SHP77 (cell line): ENCODE data around the gene ALDH1A1.
"Not testable (repeated sequence)": the region's sequence is repeated elsewhere in the genome, so short reads cannot be mapped to it uniquely, and the experiment has no call there.

Source experiments
- DNase-seq, 2 experiments: peaks; one replicate each; lab custom pipeline; 2025; lab: John Stamatoyannopoulos, UW

The ALDH1A1 gene

DNA sequence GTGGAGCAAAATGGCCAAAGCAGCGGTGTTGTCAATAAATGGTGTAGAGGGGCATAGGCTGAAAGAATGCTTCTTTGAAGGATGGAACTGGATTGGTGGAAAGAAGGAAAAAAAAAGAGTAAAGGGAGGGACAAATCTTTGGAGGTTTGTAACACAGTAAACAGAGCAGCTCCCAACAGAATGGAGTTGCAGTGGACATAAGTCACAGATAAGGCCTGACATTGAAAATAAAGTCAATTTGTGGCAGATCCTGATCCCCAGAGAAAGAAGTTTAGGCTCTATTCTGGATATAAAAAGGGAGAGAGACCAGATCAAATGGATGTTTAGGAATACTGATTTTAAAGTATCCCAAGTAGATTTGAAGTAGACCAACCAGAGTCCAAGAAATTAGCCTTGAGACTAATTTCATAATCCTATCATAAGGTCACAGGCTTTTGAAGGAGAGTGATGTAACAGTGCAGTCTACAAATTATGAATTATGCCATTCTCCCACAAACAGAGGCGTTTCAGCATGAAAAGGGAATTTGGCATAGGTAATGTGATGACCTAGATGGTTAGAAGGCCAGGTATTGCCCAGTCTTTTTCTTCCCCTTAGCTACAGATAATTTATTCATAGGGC, 8.9 kb downstream of the ALDH1A1 start:
- DNase-seq = no peak

DNA sequence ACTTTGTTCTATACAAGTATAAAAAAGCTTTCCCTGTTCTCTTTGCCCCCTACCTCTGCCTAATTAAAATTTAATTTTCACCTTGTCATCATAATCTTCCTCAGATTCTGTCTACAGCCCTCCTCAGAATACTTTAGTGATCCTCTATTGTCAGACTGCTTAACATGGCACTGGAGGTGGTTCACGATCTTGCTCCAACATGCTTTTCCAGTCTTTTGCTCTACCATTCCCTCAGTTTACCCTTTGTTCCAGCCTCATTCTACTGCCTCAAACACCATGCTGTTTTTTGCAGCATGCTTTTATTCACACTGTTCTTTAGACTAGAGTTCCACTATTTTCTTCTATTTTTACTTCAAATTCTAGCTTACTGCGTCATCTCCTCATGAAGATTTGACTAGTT, 10.4 kb downstream of the ALDH1A1 start:
- no peak for DNase-seq

DNA sequence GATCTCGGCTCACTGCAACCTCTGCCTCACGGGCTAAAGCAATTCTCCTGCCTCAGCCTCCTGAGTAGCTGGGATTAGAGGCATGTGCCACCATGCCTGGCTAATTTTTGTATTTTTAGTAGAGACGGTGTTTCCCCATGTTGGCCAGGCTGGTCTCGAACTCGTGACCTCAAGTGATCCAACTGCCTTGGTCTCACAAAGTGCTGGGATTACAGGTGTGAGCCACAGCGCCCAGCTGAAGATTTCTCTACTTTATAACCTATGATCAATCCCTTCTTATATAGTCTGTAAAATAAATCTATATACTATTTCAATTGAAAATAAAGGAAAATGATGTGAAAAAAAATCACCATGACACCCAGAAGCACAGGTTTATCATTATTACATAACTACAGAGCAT, 13.3 kb downstream of the ALDH1A1 start:
- not testable (repeated sequence) for DNase-seq

DNA sequence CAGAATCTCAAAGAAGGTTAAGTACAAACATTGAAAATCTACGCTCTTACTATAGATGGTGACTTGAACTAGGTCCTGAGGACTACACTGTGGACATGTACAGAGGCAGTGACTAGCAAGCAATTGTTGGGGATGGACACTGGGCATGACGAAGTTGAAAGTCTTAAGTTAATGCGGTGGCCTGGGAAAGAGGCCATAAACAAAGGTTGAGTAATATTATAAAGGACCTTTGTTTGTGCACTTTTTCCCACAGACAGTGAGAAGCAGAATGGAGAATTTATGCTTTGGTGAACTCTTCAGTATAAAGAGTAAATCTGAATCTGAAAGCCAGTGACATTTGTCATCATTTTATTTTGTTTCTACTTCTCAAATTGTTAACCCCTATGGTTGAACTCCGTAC, 15.3 kb downstream of the ALDH1A1 start:
- DNase-seq = no peak

DNA sequence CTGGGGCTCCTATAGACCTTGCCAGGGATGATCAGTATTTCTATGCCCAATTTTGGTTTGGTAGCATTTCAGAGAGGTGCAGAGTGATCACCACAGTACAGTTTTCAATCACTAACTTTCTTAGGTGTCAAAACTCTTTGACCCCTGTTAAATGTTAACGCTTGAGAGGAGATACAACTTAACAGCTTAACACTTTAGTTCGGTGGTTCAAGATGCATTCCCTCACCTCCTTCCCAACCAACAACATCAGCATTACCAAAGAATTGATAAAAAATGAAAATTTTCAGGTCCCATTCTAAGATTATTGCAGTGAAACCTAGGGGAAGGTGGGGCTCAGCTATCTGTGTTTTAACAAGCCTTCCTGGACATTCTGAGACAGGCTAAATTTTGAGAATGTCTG, 16.2 kb downstream of the ALDH1A1 start:
- no peak for DNase-seq

DNA sequence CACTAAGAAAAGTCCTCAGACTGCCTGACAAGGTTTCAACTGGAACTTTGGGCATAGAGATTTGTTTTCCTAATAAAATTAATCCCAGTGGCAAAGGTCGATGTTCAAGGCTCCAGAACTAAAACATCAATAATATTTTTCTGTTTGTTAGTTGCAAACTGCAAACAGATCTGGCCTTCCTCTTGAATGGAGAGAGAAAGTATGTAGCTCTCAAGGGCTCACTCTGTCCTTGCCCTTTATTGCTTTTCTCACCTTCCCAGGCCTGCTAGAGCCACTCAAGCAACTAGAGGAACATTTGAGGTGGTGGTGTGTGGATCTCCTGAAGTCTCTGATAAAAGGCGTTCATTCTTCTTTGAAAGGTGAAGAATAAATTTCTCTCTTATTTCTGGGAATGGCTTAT, 16.6 kb downstream of the ALDH1A1 start:
- DNase-seq = no peak

DNA sequence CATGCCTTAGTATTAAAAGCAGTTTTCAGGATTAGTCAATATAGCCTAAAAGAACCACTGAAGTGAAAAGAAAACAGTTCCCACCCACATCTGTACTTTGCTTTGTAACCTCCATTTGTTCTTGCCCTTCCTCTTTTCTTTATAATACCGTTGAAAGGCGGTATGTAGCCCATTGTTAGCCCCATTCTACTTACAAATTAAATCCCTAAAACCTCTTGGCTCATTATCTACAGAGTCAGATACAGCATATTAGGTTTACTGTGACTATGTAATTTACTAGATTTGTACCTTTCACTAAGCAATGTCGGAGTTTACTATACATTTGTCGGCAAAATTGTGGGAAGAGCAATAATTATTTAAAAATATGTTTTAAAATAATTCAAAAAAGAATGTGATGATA, 17.3 kb downstream of the ALDH1A1 start:
- no peak for DNase-seq

DNA sequence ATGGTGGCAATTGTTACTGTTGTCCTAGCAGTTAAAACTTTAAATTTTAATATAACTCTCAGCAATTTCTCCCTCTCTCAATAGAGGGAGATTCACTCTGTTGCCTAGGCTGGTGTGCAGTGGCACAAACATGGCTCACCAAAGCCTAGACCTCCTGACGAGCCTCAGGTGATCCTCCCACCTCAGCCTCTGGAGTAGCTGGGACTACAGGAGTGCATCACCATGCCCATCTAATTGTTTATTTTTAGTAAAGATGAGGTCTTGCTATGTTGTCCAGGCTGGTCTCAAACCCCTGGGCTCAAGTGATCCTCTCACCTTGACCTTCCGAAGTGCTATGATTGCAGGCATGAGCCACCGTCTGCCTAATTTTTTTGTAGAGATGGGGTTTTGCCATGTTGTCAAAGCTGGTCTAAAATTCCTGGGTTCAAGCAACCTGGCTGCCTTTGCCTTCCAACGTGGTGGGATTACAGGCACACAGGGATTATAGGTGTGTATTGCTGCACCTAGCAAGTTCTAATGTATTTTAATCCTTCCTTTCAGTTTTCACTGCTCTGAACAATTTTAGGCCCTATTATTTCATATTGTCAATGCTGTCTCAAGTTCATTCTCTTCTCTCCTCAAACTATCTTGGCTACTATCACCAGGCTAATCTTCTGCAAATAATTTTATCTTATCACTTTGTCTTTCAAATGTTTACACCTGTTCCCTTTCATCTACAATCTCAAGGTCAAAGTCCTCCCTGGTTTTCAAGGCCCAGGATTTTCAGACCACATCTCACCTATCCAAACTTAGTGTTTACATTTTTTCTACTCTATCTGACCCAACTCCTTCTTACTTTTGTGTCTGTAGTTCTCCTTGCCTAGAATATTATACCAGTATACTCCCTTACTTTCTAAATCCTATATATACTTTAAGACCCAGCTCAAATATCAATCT, 18.9 kb downstream of the ALDH1A1 start:
- no peak for DNase-seq

DNA sequence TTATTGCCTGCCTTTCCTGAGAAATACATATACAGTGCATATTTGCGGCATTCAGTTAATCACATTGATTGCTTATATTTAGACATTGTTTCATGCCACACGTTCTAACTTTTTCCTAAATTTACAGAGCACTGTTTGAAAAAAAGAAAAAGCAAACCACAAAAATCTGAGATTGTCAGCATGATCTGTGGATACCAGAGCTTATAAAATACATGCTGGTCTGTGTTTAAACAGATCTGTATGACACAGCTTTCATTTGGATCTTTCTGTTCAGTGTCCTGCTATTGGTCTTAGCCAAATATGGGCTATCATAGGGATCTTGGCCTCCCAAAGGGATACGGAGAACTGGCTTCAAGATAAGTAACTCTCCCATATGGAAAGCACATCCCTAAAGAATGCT, 20.2 kb downstream of the ALDH1A1 start:
- DNase-seq = no peak

DNA sequence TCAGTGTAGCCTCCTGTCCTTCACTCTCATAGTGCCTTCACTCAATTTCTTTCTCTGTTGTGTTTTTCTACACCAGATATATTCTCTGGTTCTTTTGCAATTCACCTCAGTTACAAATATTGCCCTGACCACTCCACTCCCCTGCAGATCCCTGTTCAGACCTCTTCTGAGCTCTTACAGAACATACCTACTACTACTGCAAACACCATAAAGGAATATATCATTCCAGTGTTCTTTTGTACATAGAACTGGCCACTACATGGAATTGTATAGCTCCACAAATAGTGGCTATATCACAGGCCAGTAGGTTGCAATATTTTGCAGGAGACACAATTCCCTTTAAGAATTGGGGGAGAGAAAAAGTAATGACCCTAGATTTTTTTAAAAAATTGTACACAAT, 21.0 kb downstream of the ALDH1A1 start:
- no peak for DNase-seq

DNA sequence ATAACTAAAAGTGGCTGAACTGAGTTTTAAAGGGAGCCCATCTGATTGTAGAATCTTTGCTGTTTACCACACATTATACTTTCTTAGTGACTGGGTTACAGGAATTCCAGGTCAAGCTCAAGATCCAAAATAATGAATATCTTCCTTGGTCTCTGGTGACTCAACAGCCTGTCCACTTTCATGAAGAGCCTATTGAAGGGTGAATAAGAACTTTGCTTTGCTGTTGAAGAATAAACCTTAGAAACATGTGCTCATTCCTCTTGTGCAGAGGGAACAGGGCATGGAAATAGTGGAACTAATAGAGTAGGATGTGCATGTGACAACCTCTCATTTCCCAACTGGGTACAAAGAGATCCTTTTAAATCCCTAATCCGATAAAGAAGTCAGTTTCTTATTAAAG, 21.4 kb downstream of the ALDH1A1 start:
- no peak for DNase-seq

DNA sequence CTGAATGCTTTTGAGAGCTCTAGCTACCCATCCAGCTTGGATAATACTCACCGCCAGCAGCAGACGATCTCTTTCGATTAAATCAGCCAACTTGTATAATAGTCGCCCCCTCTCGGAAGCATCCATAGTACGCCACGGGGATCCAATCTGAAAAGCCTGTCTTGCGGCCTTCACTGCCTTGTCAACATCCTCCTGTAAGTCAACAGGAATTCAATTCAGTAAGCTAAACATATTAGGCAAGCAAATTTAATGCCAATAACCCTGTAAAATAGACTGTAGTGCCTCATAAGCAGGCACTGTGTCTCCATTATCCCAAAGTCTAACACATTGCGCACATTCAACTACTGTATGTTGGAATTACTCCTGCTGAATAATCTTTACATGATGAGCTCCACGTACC, 22.0 kb downstream of the ALDH1A1 start:
- no peak for DNase-seq

DNA sequence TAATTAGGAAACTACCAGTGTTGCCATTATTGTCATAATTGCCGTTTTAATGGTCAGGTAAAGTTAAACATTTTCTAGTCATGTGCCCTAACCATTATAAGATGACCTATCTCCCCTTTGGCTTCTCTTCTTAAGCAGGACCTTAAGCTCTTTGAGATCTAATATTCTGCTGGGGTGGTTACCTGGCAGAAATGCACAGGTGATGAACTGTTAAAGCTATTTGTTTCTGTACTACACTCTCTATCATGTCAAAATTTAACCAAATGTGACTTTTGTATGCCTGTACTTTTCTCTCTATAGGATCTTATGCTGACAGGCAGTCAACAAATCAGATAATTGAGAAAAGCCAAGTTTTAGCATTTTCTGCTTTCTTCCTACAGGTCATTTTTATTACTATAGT, 23.3 kb downstream of the ALDH1A1 start:
- no peak for DNase-seq

DNA sequence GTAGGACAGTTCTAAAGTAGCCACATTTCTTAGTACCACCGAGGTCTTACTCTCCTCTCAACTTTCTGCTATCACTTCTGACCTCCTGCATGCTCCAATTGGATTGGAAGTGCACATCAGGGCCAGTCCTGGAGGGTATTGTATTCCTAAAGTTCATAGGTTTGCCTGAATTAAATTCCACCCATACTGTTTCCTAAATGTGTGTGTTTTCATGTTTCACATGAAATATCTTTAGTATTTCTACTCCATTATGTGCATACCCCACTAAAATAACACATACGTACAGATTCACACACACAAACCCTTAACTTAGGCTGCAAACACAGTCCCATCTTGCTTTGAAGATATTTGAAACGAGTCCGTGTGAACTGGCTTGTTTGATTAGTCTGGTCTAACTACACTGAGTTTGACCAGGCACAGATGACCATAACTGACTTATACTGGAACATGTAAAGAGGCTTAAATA, 24.8 kb downstream of the ALDH1A1 start:
- DNase-seq = no peak

DNA sequence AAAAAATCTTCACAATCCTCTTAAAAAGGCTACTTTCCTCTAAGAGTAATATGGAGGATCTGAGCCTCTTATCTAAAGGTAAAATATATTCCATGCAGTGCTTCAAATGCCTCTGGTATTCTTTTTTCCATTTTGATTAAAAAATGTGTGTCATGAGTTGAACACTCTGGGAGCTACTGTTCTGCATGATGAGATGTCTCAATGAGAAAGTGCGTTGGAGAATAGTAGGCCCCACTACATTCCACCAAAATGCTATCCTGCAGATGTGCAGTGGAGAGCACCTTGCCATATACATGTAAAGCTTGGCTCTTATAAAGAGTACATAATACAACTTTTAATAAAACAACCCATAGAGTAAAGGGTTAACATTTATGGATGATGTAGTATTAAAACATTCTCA, 26.3 kb downstream of the ALDH1A1 start:
- DNase-seq = no peak

DNA sequence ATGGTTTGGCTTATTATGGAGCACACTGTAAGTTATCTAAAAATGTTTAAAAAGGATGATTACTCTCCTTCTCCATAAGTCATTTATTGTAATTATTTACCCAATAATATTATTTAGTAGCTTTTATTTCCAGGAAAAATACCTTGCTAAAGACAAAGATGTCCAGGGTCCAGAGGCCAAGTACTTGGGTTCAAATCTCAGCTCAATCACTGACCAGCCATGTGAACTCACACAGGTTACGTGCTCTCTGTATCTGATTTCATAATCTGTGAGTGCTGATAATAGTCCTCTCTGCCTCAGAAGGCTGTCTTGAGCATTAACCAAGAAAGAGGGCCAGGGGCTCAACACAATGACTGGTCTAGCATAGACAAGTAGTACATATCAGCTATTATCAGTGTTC, 27.0 kb downstream of the ALDH1A1 start:
- DNase-seq = no peak

DNA sequence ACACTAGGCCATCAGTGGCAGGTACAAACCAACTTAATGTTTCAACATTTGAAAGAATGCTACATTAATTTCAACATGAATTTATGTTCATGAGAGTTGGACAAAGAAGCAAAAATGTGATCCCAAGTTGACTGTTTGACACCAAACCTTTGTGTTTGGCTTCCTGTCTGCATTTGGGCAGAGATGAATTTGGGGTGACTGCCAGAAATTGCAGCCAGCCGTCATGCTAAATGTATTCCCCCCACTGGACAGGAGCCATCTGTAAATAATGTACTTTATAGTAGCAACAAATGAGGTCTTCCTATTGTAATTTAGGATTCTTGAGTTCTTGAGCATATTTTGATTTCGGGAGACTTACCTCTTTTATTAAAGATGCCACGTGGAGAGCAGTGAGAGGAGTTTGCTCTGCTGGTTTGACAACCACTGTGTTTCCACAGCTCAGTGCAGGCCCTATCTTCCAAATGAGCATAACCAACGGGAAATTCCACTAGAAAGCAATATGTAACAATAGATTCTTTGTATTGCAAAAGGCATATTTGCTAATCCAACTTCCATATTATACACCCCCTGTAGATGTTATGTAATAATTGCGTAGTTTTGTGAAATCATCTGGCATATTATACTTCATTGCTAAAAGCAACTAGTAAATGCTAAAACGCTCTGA, 27.6 kb downstream of the ALDH1A1 start:
- no peak for DNase-seq

DNA sequence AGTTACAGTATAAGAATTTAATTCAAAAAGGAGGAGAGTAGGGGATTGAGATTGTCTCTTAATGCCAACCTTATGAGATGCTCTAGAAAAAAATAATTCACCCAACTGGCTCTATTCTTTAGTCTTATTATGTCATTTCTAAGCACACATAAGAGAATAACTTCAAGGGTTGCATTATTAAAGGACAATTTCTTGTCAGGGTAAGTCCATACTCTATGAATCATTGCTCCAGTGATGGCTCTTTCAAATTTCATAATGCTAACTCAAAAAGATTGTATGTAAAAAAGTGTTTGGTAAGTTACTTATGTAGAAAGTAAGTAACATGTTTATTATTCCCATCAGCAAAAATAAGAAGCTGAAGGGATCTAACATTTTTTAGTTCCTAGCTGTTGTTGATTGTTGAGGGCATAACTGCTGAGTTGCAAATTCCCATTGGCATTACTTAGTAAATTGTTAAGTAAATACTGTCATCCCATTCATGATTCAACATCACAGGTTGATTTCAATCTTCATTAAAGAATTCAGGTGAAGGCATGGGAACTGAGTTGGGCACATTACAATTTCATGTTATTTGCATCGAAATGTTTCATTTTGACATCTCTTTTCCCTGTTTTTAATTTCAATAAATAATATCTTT, 28.6 kb downstream of the ALDH1A1 start:
- no peak for DNase-seq

DNA sequence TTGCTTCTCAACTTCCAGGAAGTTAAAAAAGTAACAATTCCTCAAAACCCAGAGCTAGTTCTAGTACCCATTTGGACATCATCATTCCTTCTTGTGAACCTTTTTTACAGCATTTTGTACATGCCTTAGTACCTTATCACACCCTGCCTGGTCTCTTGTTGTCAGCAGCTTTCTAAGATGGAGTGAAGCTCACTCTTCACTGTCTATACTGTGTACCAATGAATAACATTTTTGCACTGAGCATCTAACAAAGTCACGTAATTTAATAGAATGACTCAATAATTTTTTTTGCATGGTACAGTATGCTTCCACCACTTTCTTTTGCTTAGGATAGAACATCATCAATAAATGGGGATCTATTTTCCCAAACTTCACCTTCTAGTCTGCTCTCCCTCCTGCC, 29.8 kb downstream of the ALDH1A1 start:
- DNase-seq = no peak

DNA sequence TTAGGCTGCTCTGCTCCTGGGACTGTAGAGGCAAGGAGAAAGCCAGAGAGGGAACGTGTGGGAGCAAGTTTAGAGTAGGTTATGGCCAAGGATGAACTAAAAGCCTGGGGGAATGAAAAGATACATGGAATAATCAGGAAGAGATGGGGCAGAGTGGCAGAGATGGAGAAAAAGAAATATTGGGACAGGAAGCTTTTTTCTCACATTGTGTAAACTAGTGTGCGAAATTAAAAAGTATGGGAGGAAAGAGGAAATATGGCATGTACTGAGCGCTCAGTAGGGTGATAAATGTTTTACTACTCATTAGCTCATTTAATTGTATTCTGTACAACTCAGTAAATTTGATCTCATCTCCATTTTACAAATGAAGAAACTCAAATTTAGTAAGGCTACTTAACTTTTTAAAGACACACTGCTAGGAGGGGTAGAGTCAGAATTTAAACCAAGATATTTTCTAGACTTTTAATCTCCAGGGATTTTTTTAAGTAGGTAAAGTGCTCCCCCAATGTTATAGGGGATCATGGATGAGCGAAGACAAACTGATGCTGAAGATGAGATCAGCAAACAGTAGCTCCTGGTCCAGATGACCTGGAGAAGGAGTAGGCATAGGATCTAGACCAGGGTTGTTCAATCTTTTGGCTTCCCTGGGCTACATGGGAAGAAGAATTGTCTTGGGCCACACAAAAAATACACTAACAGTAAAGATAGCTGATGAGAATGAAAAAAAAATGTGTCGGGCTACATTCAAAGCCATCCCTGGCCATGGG, 30.8 kb downstream of the ALDH1A1 start:
- no peak for DNase-seq

DNA sequence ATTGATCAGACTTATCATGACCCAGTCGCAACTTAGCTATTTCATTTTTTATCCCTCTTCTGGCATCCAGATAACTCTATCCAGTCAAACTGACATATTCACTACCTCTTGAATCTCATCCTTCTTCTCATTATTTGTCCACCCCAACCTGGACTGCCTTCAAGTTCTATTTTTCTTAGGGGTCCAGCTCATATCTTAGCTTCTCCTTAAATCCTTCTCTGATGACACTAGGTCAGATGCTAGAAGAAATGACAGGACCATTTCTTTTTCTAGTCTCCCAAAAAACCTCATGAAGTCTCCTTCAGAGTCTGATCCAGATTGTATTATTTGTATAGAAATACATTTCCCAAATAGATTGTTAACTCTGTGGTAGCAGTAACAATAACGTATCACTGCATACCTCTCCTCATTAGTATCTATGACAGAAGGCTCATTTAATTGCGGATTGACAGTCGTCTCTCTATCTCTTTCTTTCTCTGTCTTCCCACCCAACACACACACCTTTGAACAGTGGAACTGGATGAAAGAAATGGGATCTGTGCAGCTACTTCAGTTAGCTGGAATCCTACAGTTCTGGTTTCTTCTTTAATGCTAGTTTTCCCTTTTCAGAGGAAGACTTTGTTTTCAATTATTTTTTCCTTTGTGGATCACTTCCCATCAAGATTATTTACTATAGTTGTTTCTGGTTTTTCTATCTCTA, 33.5 kb downstream of the ALDH1A1 start:
- no peak for DNase-seq
